ENCODE measurements around the gene MAD1L1.
"Not testable (repeated sequence)": the region's sequence is repeated elsewhere in the genome, so short reads cannot be mapped to it uniquely, and the experiment has no call there.

- TF ChIP-seq POLR2A (IDR thresholded peaks at IDR 0.05; ENCODE audit: low read depth, low read length); POLR2AphosphoS5 (IDR thresholded peaks at IDR 0.05; ENCODE audit: low read depth, low read length); TAF1 (IDR thresholded peaks at IDR 0.05; ENCODE audit: borderline replicate concordance, low read depth, low read length): not testable (repeated sequence)
Observed at GRCh38 chr7:1824882-1825646, 407.7 kb downstream of the MAD1L1 start.
